PFSK-1 (cell line): Measurements from ENCODE around the gene CCSER1.

Experiments
- FOXP2 ChIP-seq: optimal IDR thresholded peaks from 2 replicates; pipeline ENCODE3; 2011; ENCODE audit warnings: borderline replicate concordance, control low read depth, inconsistent platforms; ENCODE audit not compliant: insufficient read depth; ENCODE audit errors: extremely low read length, extremely low read depth
- POLR2AphosphoS5 ChIP-seq: IDR thresholded peaks from 2 replicates; pipeline ENCODE4 v1.6.1; 2012; ENCODE audit warnings: low read depth, mild to moderate bottlenecking, control low read depth, low read length, moderate library complexity
- SIN3A ChIP-seq: IDR thresholded peaks from 2 replicates; pipeline ENCODE4 v1.6.1; 2012; ENCODE audit warnings: mild to moderate bottlenecking, low read length, moderate library complexity, borderline replicate concordance; ENCODE audit not compliant: insufficient read depth
- TAF1 ChIP-seq: IDR thresholded peaks from 2 replicates; pipeline ENCODE4 v1.6.1; 2012; ENCODE audit warnings: low read length, control low read depth, borderline replicate concordance; ENCODE audit not compliant: insufficient read depth
- TF ChIP-seq, protein P1 (sequence below), 2 experiments: IDR thresholded peaks; 2 replicates each; pipeline versions ENCODE4 v1.6.1 to v1.8.0; 2011 to 2012; ENCODE audit warnings: low read depth in 2 of 2, low read length in 2 of 2, control low read depth in 1 of 2, inconsistent platforms in 1 of 2, mild to moderate bottlenecking in 1 of 2, moderate library complexity in 1 of 2; ENCODE audit not compliant: insufficient read depth in 1 of 2

Gene CCSER1

DNA sequence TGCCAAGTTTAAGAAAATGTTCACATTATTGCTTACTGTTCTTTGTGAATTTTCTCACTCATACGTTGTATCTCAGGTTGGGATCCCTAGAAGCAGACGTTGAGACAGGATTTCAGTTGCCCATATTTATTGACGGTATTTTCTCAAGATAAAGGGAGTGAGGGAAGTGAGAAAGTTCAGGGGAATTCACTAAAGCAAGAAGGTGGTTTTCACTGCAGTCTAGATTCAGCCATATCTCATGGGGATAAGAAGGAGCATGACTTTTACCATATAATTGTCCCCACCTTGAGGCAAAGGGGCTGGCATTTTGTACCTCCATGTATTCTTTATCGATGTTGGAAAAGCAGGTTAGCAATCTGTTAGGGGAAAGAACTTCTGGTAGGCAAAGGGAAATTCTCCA lies 543.0 kb downstream of the CCSER1 start:
- no peak for TF ChIP-seq POLR2AphosphoS5

DNA sequence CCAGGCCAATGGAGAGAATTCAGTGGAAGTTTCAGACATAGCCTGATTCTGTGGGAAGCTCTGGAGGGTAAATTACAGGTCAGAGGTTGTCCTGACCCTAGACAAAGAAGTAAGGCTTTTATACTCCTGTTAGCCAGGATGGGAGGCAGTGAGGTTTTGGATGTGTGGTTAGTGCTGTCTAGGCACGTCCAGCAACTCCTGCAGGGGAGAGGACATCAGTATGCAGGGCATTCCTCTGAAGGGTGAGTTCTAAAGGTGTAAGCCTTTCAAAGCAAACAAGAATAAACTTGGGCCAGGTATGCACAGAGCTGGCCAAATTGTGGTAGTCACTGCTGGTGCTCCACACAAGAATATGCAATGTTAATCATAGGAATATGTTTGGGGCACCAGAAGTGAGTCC lies 562.5 kb downstream of the CCSER1 start:
- no peak for TF ChIP-seq TAF1
- TF ChIP-seq, protein P1, sequence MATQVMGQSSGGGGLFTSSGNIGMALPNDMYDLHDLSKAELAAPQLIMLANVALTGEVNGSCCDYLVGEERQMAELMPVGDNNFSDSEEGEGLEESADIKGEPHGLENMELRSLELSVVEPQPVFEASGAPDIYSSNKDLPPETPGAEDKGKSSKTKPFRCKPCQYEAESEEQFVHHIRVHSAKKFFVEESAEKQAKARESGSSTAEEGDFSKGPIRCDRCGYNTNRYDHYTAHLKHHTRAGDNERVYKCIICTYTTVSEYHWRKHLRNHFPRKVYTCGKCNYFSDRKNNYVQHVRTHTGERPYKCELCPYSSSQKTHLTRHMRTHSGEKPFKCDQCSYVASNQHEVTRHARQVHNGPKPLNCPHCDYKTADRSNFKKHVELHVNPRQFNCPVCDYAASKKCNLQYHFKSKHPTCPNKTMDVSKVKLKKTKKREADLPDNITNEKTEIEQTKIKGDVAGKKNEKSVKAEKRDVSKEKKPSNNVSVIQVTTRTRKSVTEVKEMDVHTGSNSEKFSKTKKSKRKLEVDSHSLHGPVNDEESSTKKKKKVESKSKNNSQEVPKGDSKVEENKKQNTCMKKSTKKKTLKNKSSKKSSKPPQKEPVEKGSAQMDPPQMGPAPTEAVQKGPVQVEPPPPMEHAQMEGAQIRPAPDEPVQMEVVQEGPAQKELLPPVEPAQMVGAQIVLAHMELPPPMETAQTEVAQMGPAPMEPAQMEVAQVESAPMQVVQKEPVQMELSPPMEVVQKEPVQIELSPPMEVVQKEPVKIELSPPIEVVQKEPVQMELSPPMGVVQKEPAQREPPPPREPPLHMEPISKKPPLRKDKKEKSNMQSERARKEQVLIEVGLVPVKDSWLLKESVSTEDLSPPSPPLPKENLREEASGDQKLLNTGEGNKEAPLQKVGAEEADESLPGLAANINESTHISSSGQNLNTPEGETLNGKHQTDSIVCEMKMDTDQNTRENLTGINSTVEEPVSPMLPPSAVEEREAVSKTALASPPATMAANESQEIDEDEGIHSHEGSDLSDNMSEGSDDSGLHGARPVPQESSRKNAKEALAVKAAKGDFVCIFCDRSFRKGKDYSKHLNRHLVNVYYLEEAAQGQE (IDR thresholded peaks at IDR 0.05; ENCODE audit: insufficient read depth in 1 of 2, low read depth in 2 of 2, low read length in 2 of 2) = no peak

DNA sequence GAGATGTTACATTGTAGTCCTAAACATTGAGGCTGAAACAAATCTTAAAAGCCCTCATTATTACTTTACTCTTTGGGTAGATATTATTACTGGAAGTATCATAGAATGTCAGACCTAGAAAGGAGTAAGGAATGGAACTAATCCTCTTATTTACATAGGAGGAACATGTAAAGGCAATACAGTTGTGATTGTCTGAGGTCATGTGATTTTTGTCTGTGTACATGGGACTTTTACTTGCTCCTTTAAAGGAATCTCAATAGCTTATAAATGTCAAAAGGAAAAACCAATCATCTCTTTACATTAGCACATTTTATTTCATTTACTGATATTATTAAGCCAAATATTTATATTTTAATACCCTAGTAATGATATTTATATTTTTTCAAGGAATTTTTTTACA lies 568.2 kb downstream of the CCSER1 start:
- TF ChIP-seq TAF1 (no peak), FOXP2 (no peak), SIN3A (no peak), POLR2AphosphoS5 (no peak)
- TF ChIP-seq, protein P1 (IDR thresholded peaks at IDR 0.05; ENCODE audit: insufficient read depth in 1 of 2, low read depth in 2 of 2, low read length in 2 of 2) = no peak

DNA sequence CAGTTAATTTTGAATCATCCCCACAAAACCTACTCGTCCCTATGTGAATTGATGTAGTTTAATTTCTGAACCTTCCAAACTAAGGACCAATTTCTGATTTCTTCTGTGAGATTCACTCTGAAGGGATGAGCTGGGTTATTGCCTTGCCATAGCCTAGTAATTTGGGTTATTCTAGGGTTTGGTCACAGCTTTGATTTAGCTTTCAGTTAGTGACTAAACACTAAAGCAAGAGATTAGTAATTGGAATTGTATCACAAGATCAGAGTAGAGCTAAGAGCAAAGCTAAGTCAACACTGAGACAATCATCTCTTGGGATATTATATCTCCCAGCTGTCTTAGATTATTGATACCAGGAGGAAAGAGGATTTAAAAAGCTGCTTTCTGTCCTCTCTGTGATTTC lies 588.0 kb downstream of the CCSER1 start:
- TF ChIP-seq, protein P1 (IDR thresholded peaks at IDR 0.05; ENCODE audit: insufficient read depth in 1 of 2, low read depth in 2 of 2, low read length in 2 of 2) = no peak
- TF ChIP-seq SIN3A (no peak), TAF1 (no peak), POLR2AphosphoS5 (no peak), FOXP2 (no peak)

DNA sequence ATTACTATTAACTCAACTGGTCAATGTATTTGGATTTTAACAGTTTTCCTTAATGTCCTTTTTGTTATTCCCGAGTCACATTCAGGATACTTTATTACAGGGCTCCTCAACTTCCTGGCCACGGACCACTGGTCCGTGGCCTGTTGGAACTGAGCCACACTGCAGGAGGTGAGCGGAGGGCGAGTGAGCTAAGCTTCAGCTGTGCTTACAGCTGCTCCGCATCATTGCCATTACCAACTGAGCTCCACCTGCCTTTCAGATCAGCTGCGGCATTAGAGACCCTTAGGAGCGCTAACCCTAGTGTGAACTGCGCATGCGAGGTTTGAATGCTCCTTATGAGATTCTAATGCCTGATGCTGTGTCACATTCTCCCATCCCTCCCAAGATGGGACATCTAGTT lies 591.7 kb downstream of the CCSER1 start:
- TF ChIP-seq POLR2AphosphoS5 (no peak), SIN3A (no peak), TAF1 (no peak), FOXP2 (no peak)
- TF ChIP-seq, protein P1 (IDR thresholded peaks at IDR 0.05; ENCODE audit: insufficient read depth in 1 of 2, low read depth in 2 of 2, low read length in 2 of 2) = no peak

DNA sequence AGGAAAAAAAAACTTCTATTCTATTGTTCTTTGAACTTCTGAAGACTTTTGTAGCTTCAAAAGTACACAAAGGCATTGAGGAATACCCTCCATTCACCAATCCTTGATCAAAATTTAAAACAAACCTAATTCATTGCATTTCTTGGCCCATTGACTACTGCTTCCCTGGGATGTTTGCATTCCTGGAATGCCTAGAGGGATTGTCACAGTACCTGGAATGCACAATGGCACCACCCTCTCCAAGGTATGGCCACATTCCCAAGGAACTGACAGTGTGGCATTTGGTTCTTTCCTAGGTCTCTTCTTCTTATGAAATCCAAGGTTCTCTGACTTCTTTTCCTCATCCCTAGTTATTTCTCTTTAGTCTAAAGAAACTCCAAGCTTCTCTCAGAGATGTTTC lies 600.7 kb downstream of the CCSER1 start:
- TF ChIP-seq POLR2AphosphoS5 = no peak
